HEK293 (cell line): ENCODE measurements around the gene TLE5.

ENCODE experiments used
- BCL11A ChIP-seq: fragments of 450-650 bp; formaldehyde crosslinking; IDR thresholded peaks from 2 replicates; pipeline ENCODE4 v1.5.1; 2016; ENCODE audit warnings: low read depth, missing biosample characterization, missing genetic modification characterization
- GLI2 ChIP-seq: fragments of 450-650 bp; formaldehyde crosslinking; IDR thresholded peaks from 2 replicates; pipeline ENCODE4; 2017; ENCODE audit warnings: missing biosample characterization, missing genetic modification characterization, low read depth, borderline replicate concordance
- MEIS1 ChIP-seq: sonication (generic); formaldehyde crosslinking; IDR thresholded peaks from 2 replicates; pipeline ENCODE4 v1.8.1; 2022; ENCODE audit warnings: missing genetic modification reagents, mild to moderate bottlenecking, borderline replicate concordance
- ZFP3 ChIP-seq: fragments of 450-650 bp; formaldehyde crosslinking; IDR thresholded peaks from 2 replicates; pipeline ENCODE4 v1.5.1; 2016; ENCODE audit warnings: low read depth, missing biosample characterization, missing genetic modification characterization
- ZNF24 ChIP-seq: fragments of 450-650 bp; formaldehyde crosslinking; IDR thresholded peaks from 2 replicates; pipeline ENCODE4 v1.5.1; 2016; ENCODE audit warnings: missing biosample characterization, missing genetic modification characterization
- ZNF391 ChIP-seq: fragments of 450-650 bp; formaldehyde crosslinking; IDR thresholded peaks from 2 replicates; pipeline ENCODE4 v1.5.1; 2016; ENCODE audit warnings: low read depth, missing biosample characterization, missing genetic modification characterization, borderline replicate concordance
- ZNF707 ChIP-seq: fragments of 450-650 bp; formaldehyde crosslinking; IDR thresholded peaks from 2 replicates; pipeline ENCODE4 v1.5.1; 2016; ENCODE audit warnings: missing biosample characterization, missing genetic modification characterization
- ZNF76 ChIP-seq: fragments of 450-650 bp; formaldehyde crosslinking; IDR thresholded peaks from 2 replicates; pipeline ENCODE4; 2016; ENCODE audit warnings: low read depth, missing biosample characterization, missing genetic modification characterization, borderline replicate concordance
- ZXDB ChIP-seq: fragments of 450-650 bp; formaldehyde crosslinking; IDR thresholded peaks from 2 replicates; pipeline ENCODE4 v1.5.1; 2016; ENCODE audit warnings: missing biosample characterization, missing genetic modification characterization
- TF ChIP-seq, protein P1 (sequence below): fragments of 450-650 bp; formaldehyde crosslinking; IDR thresholded peaks from 2 replicates; pipeline ENCODE4 v1.5.1; 2016; ENCODE audit warnings: missing biosample characterization, missing genetic modification characterization
- TF ChIP-seq, protein P2 (sequence below): fragments of 450-650 bp; formaldehyde crosslinking; IDR thresholded peaks from 2 replicates; pipeline ENCODE4 v1.5.1; 2016; ENCODE audit warnings: missing biosample characterization, missing genetic modification characterization, low read depth
- TF ChIP-seq, protein P3 (sequence below): fragments of 450-650 bp; formaldehyde crosslinking; IDR thresholded peaks from 2 replicates; pipeline ENCODE4 v1.5.1; 2016; ENCODE audit warnings: missing biosample characterization, missing genetic modification characterization
- TF ChIP-seq, protein P4 (sequence below): fragments of 450-650 bp; formaldehyde crosslinking; IDR thresholded peaks from 2 replicates; pipeline ENCODE4 v1.5.1; 2016; ENCODE audit warnings: missing biosample characterization, missing genetic modification characterization

DNA sequence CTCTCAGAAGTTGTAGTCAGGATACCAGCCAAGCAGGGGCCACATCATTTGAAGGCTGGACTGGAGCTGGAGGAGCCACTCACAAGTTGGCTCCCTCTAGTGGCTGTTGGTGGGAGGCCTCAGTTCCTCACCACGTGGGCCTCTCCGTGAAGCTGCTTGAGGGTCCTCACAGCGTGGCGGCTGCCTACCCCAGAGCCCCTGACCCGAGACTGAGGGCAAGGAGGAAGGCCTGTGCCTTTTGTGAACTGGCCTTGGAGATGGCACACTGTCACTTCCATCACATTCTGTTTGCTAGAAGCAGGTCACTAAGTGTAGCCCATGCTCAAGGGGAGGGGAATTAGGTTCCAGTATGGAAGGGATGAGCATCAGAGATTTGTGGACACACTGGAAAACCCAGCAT, 46.5 kb upstream of the TLE5 start:
- TF ChIP-seq BCL11A (tag by site-specific recombination): no peak
- TF ChIP-seq ZFP3: no peak
- TF ChIP-seq, protein P1, sequence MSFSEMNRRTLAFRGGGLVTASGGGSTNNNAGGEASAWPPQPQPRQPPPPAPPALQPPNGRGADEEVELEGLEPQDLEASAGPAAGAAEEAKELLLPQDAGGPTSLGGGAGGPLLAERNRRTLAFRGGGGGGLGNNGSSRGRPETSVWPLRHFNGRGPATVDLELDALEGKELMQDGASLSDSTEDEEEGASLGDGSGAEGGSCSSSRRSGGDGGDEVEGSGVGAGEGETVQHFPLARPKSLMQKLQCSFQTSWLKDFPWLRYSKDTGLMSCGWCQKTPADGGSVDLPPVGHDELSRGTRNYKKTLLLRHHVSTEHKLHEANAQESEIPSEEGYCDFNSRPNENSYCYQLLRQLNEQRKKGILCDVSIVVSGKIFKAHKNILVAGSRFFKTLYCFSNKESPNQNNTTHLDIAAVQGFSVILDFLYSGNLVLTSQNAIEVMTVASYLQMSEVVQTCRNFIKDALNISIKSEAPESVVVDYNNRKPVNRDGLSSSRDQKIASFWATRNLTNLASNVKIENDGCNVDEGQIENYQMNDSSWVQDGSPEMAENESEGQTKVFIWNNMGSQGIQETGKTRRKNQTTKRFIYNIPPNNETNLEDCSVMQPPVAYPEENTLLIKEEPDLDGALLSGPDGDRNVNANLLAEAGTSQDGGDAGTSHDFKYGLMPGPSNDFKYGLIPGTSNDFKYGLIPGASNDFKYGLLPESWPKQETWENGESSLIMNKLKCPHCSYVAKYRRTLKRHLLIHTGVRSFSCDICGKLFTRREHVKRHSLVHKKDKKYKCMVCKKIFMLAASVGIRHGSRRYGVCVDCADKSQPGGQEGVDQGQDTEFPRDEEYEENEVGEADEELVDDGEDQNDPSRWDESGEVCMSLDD (tag by site-specific recombination): no peak
- TF ChIP-seq MEIS1 (CRISPR knock-in tag): no peak
- TF ChIP-seq, protein P2, sequence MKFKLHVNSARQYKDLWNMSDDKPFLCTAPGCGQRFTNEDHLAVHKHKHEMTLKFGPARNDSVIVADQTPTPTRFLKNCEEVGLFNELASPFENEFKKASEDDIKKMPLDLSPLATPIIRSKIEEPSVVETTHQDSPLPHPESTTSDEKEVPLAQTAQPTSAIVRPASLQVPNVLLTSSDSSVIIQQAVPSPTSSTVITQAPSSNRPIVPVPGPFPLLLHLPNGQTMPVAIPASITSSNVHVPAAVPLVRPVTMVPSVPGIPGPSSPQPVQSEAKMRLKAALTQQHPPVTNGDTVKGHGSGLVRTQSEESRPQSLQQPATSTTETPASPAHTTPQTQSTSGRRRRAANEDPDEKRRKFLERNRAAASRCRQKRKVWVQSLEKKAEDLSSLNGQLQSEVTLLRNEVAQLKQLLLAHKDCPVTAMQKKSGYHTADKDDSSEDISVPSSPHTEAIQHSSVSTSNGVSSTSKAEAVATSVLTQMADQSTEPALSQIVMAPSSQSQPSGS (tag by site-specific recombination): no peak
- TF ChIP-seq, protein P3, sequence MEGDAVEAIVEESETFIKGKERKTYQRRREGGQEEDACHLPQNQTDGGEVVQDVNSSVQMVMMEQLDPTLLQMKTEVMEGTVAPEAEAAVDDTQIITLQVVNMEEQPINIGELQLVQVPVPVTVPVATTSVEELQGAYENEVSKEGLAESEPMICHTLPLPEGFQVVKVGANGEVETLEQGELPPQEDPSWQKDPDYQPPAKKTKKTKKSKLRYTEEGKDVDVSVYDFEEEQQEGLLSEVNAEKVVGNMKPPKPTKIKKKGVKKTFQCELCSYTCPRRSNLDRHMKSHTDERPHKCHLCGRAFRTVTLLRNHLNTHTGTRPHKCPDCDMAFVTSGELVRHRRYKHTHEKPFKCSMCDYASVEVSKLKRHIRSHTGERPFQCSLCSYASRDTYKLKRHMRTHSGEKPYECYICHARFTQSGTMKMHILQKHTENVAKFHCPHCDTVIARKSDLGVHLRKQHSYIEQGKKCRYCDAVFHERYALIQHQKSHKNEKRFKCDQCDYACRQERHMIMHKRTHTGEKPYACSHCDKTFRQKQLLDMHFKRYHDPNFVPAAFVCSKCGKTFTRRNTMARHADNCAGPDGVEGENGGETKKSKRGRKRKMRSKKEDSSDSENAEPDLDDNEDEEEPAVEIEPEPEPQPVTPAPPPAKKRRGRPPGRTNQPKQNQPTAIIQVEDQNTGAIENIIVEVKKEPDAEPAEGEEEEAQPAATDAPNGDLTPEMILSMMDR (tag by site-specific recombination): peak; percentile 78
- no peak for TF ChIP-seq GLI2
- TF ChIP-seq ZNF76: no peak
- TF ChIP-seq, protein P4, sequence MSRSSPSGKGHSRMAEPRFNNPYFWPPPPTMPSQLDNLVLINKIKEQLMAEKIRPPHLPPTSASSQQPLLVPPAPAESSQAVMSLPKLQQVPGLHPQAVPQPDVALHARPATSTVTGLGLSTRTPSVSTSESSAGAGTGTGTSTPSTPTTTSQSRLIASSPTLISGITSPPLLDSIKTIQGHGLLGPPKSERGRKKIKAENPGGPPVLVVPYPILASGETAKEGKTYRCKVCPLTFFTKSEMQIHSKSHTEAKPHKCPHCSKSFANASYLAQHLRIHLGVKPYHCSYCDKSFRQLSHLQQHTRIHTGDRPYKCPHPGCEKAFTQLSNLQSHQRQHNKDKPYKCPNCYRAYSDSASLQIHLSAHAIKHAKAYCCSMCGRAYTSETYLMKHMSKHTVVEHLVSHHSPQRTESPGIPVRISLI: no peak
- no peak for TF ChIP-seq ZNF707 (tag by site-specific recombination)
- no peak for TF ChIP-seq ZNF391
- TF ChIP-seq ZXDB (tag by site-specific recombination): no peak
- no peak for TF ChIP-seq ZNF24 (tag by site-specific recombination)
